ENCODE measurements around the gene DNAJC25. TPM values are rescaled to one million over a fixed set of nuclear protein-coding genes. Genes with fewer than 3 reads are reported as not detected.

Gene DNAJC25
- total RNA-seq, 4 donors from 2014 or later = 3.3 to 14.7 (median 12.7) TPM

DNA sequence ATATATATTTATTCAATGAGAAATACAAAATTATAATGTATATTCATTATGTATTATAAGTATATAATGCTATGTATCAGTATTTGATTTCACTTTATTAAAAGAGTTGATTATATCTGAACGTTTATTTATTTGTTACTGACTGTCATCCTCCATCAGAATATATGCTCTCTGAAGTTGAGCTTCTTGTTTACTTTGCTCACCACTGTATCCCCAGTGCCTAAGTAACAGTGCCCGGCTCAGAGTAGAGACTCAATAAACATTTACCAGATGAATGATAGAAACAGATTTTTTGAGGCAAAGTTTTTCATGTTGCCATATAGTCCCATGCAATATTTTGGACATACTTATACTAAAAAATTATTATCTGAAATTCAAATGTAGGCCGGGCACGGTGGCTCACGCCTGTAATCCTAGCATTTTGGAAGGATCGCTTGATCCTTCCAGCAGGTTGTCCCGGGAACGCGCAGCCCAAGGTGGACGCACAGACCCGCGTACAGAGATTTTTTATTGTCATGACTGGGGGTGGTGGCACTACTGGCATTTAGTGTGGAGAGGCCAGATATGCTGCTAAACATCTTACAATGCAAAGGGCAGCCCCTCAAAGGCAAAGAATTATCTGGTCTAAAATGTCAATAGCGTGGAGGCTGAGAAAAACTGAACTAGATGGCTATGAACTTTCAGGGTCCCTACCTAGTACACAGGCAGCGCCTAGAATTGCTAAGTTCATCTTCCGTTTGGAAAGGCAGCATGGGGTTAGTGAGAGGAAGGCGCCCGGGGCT, 761 bp upstream of the DNAJC25 start:
- H3K4me3 ChIP-seq = peak overlapping the region; percentile 74 to 99 (median 94)

GRCh38 chr9:111630964-111631213, 245 bp upstream of the DNAJC25 start:
- no peaks in the 10 kb centered on the region for H3K9me3 ChIP-seq
- H3K4me1 ChIP-seq = peaks cover 0 to 29% (median 5%) of the 10 kb centered on the region in 4 donors
- peak overlapping the region; percentile 46 to 95 (median 88) for H3K27ac ChIP-seq
- peak overlapping the region; percentile 74 to 99 (median 94) for H3K4me3 ChIP-seq
- no peaks in the 10 kb centered on the region for H3K27me3 ChIP-seq
- H3K36me3 ChIP-seq = no peaks in the 10 kb centered on the region
- TF ChIP-seq POLR2A (IDR thresholded peaks at IDR 0.05) = no peak
- TF ChIP-seq, protein P1, sequence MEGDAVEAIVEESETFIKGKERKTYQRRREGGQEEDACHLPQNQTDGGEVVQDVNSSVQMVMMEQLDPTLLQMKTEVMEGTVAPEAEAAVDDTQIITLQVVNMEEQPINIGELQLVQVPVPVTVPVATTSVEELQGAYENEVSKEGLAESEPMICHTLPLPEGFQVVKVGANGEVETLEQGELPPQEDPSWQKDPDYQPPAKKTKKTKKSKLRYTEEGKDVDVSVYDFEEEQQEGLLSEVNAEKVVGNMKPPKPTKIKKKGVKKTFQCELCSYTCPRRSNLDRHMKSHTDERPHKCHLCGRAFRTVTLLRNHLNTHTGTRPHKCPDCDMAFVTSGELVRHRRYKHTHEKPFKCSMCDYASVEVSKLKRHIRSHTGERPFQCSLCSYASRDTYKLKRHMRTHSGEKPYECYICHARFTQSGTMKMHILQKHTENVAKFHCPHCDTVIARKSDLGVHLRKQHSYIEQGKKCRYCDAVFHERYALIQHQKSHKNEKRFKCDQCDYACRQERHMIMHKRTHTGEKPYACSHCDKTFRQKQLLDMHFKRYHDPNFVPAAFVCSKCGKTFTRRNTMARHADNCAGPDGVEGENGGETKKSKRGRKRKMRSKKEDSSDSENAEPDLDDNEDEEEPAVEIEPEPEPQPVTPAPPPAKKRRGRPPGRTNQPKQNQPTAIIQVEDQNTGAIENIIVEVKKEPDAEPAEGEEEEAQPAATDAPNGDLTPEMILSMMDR (IDR thresholded peaks at IDR 0.05) = no peak
- no peak for DNase-seq

More for the DNA sequence above, 761 bp upstream of the DNAJC25 start:
- H3K27ac ChIP-seq = peak overlapping the region; percentile 46 to 95 (median 88)
- peaks cover 0 to 29% (median 5%) of the 10 kb centered on the region in 4 donors for H3K4me1 ChIP-seq
- DNase-seq = peak in 1 of 3 donors; percentile 17
- H3K27me3 ChIP-seq = no peaks in the 10 kb centered on the region
- no peaks in the 10 kb centered on the region for H3K9me3 ChIP-seq
- no peak for TF ChIP-seq POLR2A (IDR thresholded peaks at IDR 0.05)
- no peaks in the 10 kb centered on the region for H3K36me3 ChIP-seq

GRCh38 chr9:111632060-111632459, 926 bp downstream of the DNAJC25 start:
- no peak for DNase-seq

DNA sequence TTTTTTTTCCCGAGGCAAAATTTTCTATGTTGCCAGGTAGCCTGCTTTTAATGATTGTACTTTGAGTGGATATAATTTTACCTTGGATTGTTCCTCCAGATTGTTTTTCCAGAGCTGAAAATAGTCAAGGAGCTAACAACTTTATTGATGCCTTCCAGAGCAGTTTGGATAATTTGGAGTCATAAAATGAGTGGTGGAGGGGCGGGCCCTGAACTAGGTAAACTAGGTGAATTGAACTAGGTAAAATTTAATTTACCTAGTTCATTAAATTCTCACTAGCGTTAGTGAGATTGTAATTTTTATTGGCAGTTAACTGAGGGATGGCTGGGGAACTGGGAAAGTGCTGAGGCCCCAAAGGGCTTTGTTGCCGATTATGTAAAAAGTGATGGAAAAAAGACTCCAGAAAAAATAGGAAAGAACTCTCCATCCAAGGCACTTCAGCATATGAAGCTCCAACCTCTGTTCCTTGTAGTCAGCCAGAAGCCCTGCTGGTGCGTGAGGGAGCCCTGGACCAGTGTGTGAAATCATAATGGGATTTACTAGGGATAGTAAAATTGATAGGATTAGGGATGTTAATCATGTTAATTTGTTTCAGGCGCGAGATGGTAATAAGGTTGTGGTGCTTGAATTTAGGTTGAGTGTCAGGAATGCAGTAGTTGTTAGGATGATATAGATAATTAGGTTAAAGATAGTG, 1.7 kb downstream of the DNAJC25 start:
- peaks cover 0 to 19% (median 5%) of the 10 kb centered on the region in 4 donors for H3K4me1 ChIP-seq
- H3K36me3 ChIP-seq = no peaks in the 10 kb centered on the region
- DNase-seq = no peak
- TF ChIP-seq POLR2A (IDR thresholded peaks at IDR 0.05) = no peak
- TF ChIP-seq, protein P1 (IDR thresholded peaks at IDR 0.05) = no peak
- no peaks in the 10 kb centered on the region for H3K9me3 ChIP-seq
- H3K4me3 ChIP-seq = peak overlapping the region in 2 of 4 donors; percentile 74 to 99
- H3K27me3 ChIP-seq = no peaks in the 10 kb centered on the region
- no peak overlapping the region for H3K27ac ChIP-seq

More at GRCh38 chr9:111632060-111632459, 926 bp downstream of the DNAJC25 start:
- Histone ChIP-seq H3K27me3 (no peaks in the 10 kb centered on the region), H3K27ac (peak overlapping the region; percentile 84 to 95 (median 89)), H3K4me3 (peak overlapping the region; percentile 74 to 99 (median 94)), H3K4me1 (peaks cover 0 to 23% (median 5%) of the 10 kb centered on the region in 4 donors), H3K9me3 (no peaks in the 10 kb centered on the region), H3K36me3 (no peaks in the 10 kb centered on the region)
- TF ChIP-seq, protein P1 (IDR thresholded peaks at IDR 0.05) = no peak
- TF ChIP-seq POLR2A (IDR thresholded peaks at IDR 0.05) = no peak

GRCh38 chr9:111633389-111633736, 2.2 kb downstream of the DNAJC25 start:
- Histone ChIP-seq H3K9me3 (no peaks in the 10 kb centered on the region), H3K4me1 (peaks cover 0 to 19% (median 5%) of the 10 kb centered on the region in 4 donors)
- no peak for TF ChIP-seq POLR2A (IDR thresholded peaks at IDR 0.05)
- TF ChIP-seq, protein P1 (IDR thresholded peaks at IDR 0.05) = no peak

GRCh38 chr9:111634860-111635259, 3.7 kb downstream of the DNAJC25 start:
- no peak for DNase-seq
- peaks cover 0 to 19% (median 5%) of the 10 kb centered on the region in 4 donors for H3K4me1 ChIP-seq
- no peaks in the 10 kb centered on the region for H3K36me3 ChIP-seq
- TF ChIP-seq, protein P1 (IDR thresholded peaks at IDR 0.05) = no peak
- TF ChIP-seq POLR2A (IDR thresholded peaks at IDR 0.05) = no peak
- no peaks in the 10 kb centered on the region for H3K9me3 ChIP-seq
- no peak overlapping the region for H3K4me3 ChIP-seq
- H3K27me3 ChIP-seq = no peaks in the 10 kb centered on the region
- H3K27ac ChIP-seq = no peak overlapping the region

More at GRCh38 chr9:111633389-111633736, 2.2 kb downstream of the DNAJC25 start:
- Histone ChIP-seq H3K36me3 (no peaks in the 10 kb centered on the region), H3K27ac (no peak overlapping the region), H3K27me3 (no peaks in the 10 kb centered on the region), H3K4me3 (peak overlapping the region in 2 of 4 donors; percentile 3 to 99)
- DNase-seq = no peak
